ENCODE data around the gene URI1.

The URI1 gene

DNA sequence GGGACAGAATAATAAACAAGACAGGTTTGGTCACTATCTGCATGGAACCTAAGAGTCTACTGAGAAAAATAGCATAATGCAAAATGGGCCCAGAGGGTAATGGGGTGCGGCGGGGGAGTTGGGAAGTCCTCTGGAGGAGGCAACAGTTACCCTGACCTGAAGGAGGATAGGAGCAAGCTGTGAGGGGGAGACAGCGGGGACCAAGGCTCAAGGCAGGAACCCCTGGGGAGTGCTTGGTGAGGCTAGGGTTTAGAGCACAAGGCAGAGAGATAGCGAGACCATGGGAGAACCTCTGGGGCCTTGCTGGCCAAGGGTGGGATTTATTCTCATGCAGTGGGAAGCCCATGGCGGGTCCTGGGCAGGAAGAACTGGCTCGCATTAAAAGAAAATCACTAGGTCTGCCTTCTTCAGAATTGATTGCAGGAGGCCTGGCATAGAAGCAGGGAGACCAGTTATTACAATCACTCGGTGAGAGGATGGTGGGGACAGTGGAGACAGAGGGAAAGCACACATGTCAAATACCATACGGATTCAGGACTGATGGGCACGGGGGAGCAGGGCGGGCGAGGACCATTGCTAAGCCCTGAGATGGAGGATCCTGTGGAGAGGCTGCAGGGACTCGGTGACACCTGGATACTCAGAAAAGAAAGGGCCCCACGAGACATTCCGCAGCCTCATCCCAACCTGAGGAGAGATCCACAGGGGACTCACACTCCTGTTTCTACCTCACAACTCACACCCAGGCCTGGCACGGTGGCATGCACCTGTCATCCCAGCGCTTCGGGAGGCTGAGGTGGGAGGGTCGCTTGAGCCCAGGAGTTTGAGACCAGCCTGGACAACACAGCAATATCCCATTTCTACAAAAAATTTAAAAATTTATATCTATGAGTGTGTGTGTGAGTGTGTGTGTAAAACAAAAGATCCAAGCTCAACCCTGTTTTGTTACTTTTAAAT, 110.4 kb downstream of the URI1 start:
- no peak for DNase-seq (ENCODE audit: low read depth in 1 of 2, low spot score in 1 of 2)

DNA sequence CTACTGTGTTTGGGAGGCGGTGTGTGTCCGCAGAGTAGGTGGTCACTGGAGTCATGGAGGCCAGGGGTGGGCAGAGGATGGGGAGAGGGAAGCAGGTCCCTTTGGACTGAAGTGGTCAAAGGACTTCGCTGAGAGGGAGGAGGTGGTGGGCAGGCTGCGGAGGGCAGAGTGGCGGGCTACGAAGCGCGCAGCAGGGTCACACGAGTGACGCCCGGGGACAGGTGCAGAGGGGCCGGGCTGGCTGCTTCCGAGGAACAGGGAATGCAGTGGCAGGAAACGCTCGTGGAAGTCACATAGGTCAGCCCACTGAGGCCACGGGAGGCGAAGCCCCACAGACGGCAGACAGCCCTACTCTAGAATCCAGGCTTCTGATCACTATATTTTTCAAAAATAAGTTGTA, 111.5 kb downstream of the URI1 start:
- DNase-seq (ENCODE audit: low read depth in 1 of 2, low spot score in 1 of 2): no peak

DNA sequence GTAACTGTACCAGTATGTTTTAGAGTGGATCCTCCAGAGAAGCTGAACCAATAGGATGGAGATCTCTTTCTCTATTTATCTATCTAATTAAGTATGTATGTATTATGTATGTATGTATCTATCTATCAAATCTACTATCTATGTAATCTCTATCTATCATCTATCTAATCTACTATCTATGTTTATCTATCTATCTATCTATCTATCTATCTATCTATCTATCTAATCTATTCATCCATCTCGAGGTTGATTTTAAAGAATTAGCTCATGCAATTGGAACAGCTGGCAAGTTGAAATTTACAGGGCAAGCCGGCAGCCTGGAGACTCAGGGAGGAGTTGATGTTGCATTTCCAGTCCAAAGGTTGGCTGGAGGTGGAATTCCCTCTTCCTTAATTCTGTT, 112.2 kb downstream of the URI1 start:
- DNase-seq (ENCODE audit: low read depth in 1 of 2, low spot score in 1 of 2): no peak

DNA sequence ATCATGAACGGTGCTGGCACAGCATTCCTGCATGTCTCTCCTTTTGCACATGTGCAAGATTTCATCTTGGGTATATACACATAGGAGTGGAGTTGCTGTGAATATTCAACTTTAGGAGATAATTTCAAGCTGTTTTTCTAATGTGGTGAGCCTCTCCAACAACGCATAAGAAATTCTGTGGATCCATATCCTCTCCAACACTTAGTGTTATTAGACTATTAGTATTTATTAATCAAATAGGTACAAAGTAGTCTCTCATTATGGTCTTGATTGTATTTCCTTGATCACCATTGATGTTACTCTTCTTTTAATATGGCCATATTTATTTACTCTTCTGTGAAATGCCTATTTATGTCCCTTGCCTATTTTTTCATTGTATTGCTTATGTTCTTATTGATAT, 114.5 kb downstream of the URI1 start:
- DNase-seq (ENCODE audit: low read depth in 1 of 2, low spot score in 1 of 2): no peak

DNA sequence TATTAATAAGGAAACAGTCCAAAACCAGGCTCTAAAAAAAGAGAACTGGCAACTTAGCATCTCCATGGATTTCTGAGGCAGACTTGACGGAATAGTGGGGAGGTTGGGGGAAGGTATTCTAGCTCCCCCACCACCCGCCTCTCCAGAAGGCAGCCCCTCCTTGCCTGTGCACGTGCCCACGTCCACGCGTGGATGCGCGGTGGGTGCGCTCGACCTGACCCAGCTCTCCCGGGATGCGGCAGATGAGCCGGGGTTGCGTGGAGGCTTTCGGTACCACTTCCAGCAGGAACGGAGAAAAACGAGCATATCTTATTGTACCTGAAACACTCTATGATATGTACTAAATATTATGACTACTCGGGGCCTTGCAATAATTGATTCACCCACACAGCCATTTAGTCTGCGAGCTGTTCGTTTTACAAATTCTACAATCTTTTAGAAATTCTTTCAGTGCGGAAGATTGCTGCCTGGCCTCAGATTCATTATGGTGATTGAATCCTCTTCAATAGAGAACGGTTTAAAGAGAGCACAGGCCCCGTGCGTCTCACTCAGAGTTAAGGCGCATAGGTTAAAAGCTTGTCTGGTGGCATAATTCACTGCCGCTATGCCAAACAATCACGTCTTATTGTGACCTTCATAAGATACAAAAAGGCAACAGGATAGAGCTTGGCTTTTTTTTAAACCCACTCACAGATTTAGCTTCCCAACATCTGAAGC, 117.9 kb downstream of the URI1 start:
- DNase-seq (ENCODE audit: low read depth in 1 of 2, low spot score in 1 of 2): no peak

DNA sequence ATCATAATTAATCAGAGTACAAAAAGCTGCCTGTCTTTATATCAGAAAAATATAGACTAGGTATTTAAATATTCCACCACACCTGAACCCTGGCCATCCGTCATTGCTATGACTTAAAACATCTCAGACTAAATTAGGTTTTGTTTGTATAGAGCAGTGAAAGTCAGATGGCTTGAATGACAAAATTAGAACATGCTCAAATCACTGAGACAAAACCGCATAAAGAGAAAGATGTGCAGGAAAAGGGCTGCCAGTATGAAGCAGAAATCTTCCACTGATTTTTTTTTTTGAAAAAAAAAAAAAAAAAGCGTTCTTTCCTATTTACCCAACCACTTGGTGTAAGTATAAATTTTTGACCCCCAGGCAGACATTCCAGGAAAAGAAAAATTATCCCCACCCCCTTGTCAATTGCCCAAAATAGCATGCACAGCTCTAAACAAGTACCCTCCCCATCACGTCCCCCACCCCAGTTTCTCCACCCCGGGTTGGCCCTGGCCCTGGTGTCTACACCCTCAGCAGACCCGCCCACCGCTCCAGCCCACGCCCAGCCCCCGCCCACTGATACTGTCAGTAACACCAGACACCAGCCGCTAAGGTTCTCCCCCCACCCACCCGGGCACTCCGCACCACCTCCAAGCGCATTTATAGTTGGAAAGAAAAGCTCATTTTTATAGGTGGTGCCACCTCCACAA, 118.6 kb downstream of the URI1 start:
- no peak for DNase-seq (ENCODE audit: low read depth in 1 of 2, low spot score in 1 of 2)

DNA sequence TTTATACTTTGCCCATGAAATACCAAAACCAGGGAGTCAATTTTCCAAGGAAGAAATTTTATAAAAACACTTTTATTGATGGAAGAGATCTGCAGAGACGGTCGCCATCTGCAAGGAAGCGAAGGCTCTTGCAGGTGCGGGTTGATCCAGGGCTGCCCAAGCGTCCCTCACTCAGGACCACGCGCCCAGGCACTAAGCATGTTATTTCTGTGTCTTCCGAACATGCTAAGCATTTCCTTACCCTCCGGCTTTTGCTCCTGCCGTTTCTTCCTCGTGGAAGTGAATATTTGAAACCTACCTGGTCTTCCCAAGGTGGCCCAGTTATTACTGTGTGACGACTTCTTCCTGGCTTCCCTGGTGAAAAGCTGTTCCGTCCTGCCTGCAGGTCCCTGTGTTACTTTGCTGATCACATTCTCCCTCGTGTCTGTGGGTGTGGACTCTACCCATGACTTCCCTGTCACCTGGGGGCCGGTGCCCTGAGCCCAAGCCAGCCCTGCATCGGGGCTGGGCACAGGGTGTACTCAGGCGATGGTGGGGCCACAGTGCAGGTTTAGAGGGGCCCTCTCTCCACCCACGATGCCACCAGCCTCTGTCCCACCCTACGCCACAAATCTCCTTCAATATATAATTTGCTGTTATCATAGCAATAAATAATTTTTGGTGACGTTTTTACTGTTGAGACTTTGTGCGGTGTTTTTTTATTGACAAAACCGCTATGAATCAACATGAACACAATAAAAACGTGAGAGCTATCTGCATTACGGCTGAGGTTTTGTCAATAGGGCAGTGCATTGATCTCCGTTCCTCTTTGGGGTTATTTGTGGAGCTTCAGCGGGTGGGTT, 119.4 kb downstream of the URI1 start:
- DNase-seq (ENCODE audit: low read depth in 1 of 2, low spot score in 1 of 2): no peak

DNA sequence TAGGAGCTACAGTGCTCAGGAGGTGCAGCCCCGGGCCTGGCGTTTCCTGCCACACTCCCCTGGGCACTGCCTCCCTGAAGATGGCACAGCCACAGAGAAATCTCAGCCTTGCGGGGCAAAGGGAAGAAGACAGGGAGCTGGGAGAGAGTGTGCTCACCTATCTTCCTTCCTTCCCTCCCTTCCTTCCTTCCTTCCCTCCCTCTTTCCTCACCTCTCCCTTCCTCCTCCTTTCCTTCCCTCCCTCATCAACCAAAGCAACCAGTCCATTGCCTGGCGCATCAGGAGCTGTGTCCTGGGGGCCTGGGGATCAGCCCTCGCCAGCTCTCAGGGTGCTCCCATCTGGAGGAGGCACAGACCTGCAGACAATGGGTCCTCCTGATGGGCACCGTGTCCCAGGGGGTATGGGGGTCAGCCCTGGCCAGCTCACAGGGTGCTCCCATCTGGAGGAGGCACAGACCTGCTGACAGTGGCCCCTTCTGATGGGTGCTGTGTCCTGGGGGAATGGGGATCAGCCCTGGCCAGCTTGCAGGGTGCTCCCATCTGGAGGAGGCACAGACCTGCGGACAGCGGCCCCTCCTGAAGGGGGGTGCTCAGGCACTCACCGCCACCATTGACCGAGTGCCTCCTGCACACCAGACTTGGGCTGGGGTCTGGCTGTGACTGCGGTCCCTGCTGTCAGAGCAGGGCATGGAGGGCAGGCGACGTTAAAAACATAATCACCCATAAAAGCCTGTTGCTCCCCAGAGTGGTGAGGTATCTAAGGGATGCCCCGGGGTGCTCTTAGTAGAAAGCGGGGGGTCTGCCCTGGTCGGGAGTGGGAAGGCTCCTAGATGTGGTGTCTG, 120.2 kb downstream of the URI1 start:
- DNase-seq (ENCODE audit: low read depth in 1 of 2, low spot score in 1 of 2): no peak

DNA sequence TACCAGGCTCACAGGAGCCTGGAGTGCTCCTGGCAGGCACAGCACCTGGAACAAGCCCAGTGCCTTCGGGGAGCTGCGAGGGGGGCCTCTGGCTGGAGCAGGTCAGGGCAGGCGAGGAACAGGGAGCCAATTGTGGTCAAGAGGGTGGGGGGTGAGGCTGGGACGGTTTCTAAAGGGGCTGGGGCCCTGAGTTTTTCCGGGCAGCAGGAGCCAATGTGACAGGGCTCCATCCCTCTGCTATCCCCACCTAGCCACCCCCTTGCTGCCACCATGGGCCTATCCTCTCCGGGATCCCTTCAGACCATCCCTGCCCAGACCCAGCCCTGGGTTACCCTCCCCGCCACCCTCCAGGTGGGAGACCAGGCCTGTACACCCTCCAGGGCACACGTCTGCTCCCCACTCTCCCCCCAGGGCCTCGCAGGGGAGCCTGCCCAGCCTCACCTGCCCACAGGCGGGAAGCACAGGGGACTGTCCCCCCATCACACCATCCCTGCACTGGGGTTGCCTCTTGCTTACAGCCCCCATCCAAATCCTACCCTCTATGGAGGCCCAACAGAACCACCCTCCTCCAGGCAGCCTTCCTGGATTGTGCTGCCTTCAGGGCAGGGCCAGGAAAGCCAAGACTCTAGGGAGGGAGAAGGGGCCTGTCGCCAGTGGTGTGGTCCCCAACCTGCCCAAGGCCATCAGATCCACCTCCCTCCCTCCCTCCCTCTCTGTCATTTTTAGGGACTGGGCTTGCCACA, 121.0 kb downstream of the URI1 start:
- DNase-seq (ENCODE audit: low read depth in 1 of 2, low spot score in 1 of 2): no peak

DNA sequence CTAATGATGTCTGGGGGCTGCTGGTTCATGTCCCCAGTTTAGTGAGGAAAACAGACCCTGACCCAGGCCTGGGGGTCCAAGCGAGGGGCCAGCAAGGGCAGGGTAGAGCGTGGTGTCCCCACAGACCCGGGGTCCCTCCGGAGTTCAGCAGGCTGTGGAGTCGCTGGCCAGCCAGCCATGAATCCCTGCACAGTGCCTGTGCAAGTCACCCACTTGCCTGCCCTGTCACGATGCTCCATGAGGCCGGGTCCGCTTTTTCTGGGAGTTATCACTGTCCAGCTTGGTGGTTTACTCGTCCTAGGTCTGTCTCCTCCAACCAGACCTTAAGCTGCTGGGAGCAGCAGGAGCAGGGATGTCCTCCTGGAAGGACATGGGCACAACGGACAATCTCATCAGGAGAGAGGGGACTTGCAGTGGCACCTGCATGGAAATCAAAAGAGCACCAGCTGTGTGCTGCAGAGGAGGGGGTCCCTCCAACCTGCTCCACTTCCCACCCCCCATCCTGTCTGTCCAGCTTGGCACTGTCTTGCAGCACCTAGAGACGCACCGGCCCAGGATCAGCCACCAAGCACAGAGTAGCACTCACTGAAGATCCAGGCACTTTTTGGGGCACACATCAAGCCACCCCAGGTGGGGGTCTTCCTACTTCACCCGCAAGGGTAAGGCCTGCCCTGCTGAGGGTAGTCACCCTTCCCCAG, 121.8 kb downstream of the URI1 start:
- no peak for DNase-seq (ENCODE audit: low read depth in 1 of 2, low spot score in 1 of 2)

DNA sequence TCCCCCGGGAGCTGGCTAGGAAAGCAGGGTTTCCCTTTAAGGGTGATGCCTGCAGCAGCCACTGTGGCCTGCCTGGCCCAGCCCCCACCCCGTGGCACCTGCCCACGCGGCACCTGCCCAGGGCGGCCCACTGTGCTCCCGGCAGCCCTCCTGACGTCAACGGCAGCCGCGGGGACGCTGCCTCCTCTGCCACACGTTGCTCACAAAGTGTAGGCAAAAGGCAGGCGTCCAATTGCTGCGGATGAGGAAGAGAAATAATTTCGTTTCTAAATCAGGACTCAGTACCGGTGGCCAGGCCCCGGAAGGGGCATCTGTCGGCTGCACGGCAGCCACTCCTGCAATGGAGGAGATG, 122.3 kb downstream of the URI1 start:
- no peak for DNase-seq (ENCODE audit: low read depth in 1 of 2, low spot score in 1 of 2)

DNA sequence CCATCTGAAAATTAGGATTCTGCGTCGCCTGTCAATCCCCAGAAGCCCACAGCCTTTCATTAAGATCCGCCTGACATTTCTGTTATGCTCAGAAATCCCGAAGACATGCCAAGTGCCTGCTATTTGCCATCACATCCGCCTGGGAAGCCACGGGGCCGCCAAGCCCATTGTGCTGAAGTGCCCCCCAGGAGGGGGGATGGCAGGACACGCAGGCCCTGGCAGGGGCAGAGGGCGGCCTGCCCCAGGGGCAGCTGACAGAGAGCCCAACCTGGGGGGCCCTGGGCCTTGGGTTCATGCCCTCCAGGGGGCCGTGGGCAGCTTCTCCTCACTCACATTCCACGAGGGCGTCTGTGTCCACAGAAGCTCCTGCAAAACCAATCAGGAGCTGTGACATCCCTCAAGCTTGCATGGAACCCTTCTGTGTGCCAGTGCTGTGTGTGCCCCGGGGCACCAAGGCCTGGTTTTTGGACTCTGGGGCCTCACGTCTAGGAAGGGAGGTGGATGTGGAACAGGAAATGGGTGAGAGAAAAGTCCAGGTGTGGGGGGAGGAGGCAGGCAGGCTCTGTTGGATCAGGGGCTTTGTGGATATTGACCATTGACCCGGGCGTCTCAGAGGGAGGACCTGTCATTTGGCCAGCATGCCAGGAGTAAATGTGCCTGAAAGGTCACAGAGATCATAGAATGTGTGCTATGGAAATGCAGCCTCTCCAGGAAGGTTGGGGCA, 122.9 kb downstream of the URI1 start:
- DNase-seq (ENCODE audit: low read depth in 1 of 2, low spot score in 1 of 2): no peak

DNA sequence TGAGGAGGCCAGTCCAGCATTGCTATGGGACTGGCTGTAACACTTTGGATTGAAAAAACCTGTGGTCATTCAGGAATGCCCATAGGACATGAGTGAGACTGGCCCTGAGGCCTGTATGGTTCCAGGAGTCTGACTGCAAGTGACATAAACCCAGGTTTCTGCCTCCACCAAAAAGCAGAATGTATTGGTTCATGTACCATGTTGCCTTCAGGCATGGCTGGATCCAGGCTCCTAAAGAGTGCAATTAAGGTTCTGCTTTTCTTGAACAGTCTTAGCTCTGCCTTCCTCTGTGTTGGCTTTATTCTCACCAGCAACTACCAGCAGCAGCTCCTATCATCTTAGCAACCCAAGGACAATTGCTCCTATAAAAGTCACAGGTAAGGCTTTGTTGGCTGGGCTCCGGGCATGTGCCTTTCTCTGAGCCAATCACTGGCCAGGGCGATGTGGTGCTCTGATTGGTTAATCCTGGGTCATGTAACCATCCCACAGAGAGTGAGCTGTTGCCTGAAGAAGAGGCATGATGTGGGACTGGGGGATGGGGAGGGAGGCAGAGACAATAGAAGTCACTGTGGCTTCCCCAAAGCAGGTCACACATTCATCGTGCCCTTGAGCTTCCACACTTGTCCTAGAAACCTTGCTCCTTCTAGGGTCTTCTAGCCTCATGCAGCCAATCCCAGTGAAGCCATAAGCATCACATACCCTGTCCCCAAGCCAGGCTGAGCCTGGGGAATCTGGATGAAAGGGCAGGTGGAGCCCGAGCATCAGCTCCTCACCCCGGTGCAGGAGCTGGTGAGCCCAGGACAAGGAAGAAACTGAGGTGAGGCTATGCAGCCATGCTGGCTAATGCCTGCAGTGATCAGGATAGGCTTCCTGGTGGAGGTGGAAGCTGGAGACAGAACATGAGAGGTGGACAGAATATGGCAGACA, 123.9 kb downstream of the URI1 start:
- no peak for DNase-seq (ENCODE audit: low read depth in 1 of 2, low spot score in 1 of 2)

Data from stimulated activated CD4-positive, alpha-beta T cell treated with anti-CD3 and anti-CD28 coated beads, Interleukin-15, amount 100 ng/mL, for 1 hour (primary cell).